Upper lobe of right lung (tissue), 1 donor: Measurements from ENCODE around the gene LPIN2. TPM values are rescaled to one million over a fixed set of nuclear protein-coding genes. Genes with fewer than 3 reads are reported as not detected.

ENCODE experiments used
- ATAC-seq: fragments of 200-7000 bp; cut with Tn5 transposase; one replicate; pipeline ENCODE4 v1.9.1; 2020; ENCODE audit warnings: mild to moderate bottlenecking, moderate library complexity
- DNase-seq: peaks from one replicate; pipeline ENCODE4 v3.0.0-alpha.2; 2020
- H3K27ac ChIP-seq: fragments of 200-600 bp; one replicate; pipeline ENCODE4 v1.8.0; 2022
- H3K27me3 ChIP-seq: fragments of 200-600 bp; one replicate; pipeline ENCODE4 v1.8.0; 2022; ENCODE audit warnings: mild to moderate bottlenecking
- H3K36me3 ChIP-seq: fragments of 200-600 bp; one replicate; pipeline ENCODE4 v1.8.0; 2022
- H3K4me1 ChIP-seq: fragments of 200-600 bp; one replicate; pipeline ENCODE4 v1.8.0; 2022
- H3K4me3 ChIP-seq: fragments of 200-600 bp; one replicate; pipeline ENCODE4 v1.8.0; 2022; ENCODE audit warnings: mild to moderate bottlenecking
- H3K9me3 ChIP-seq: fragments of 200-600 bp; one replicate; pipeline ENCODE4 v1.8.0; 2022
- intact Hi-C: fragments of 100-400 bp; cut with DNase I; formaldehyde crosslinking; loops from one replicate; pipeline ENCODE4 v1.11.0; 2022
- total RNA-seq: library from RNA; stranded (reverse); fragmentation: NEBNext Ultra II Directional; extraction: Animal tissue kit (Norgen Biotek cat#: 25700); gene quantifications from one replicate; pipeline ENCODE4 v1.2.1, GENCODE V29; 2021
- TF ChIP-seq, protein P1 (sequence below): fragments of 200-600 bp; IDR thresholded peaks from one replicate; pipeline ENCODE4 v1.8.0; 2022; ENCODE audit warnings: antibody characterized with exemption
- donor health status: DM: no; HTN: yes; CAD: no; lungs with severe emphysema.

Gene LPIN2
- total RNA-seq, 1 donor from 2014 or later = 50.7 TPM

DNA sequence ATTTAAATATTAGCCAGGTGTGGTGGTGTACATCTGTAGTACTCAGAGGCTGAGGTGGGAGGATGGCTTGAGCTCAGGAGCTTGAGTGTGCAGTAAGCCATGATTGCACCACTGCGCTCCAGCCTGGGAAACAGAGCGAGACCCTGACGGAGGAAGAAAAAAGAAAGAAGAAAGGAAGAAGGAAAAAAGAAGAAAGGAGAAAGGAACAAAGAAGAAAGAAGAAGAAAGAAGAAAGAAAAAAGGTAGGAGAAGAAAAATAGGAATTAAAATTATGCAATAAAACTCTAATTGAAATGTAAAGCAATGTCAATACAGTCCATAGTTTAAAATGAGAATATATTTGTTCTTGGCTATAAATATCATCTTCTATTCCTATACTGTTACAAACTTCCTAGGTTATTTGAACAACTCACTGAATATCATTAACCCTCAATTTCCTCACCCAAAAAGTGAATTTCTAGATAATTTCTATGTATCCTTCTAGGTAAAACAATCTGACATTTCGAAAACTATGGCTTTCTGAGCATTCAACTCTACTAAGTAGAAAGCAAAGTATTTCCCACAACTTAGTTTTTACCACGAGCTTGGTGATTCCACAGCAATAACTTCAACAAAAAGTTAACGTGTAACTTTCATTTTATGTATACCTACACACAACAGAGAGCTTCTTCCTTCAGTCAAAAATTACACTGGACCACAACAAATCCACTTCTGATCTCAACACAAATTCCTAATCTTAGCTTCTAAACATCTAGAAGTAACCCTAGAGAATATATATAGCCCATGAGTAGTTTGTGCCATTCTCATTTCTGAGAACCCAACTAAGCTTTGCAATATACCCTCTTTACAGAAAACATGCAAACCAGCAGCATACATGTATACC, 19.7 kb downstream of the LPIN2 start:
- H3K27ac ChIP-seq = no peak overlapping the region
- H3K9me3 ChIP-seq = no peaks in the 10 kb centered on the region
- TF ChIP-seq, protein P1, sequence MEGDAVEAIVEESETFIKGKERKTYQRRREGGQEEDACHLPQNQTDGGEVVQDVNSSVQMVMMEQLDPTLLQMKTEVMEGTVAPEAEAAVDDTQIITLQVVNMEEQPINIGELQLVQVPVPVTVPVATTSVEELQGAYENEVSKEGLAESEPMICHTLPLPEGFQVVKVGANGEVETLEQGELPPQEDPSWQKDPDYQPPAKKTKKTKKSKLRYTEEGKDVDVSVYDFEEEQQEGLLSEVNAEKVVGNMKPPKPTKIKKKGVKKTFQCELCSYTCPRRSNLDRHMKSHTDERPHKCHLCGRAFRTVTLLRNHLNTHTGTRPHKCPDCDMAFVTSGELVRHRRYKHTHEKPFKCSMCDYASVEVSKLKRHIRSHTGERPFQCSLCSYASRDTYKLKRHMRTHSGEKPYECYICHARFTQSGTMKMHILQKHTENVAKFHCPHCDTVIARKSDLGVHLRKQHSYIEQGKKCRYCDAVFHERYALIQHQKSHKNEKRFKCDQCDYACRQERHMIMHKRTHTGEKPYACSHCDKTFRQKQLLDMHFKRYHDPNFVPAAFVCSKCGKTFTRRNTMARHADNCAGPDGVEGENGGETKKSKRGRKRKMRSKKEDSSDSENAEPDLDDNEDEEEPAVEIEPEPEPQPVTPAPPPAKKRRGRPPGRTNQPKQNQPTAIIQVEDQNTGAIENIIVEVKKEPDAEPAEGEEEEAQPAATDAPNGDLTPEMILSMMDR = no peak
- intact Hi-C loops = no loop called here
- H3K36me3 ChIP-seq = no peaks in the 10 kb centered on the region
- peaks cover 22% of the 10 kb centered on the region for H3K4me1 ChIP-seq
- H3K4me3 ChIP-seq = no peak overlapping the region
- H3K27me3 ChIP-seq = no peaks in the 10 kb centered on the region
- DNase-seq (no peak), ATAC-seq (no peak)

DNA sequence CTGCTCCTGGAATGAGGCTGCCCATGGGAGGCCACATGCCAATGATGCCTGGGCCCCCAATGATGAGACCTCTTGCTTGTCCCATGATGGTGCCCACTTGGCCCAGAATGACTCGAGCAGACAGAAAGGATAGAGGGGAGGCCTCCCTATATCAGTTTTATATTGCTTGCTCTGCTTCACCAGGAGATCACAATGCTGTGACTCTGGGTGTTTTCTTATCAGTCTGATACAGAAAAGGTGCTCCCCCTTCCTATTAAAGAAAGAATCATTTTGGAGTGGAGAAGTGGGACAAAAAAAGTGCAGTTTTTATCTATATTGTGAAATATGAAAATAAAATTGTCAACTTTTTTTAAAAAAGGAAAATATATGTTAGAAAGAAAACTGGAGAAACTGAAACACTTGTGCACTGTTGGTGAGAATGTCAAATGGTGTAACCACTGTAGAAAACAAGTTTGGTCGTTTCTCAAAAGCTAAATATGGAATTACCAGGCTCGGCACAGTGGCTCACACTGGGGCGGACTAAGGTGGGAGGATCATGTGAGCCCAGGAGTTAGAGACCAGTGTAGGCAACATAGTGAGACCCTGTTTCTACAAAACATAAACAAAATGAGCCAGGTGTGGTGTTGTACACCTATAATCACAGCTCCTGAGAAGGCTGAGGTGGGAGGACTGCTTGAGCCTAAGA, 21.8 kb downstream of the LPIN2 start:
- TF ChIP-seq, protein P1 = no peak
- H3K27ac ChIP-seq = no peak overlapping the region
- intact Hi-C loops = no loop called here
- no peaks in the 10 kb centered on the region for H3K9me3 ChIP-seq
- H3K4me1 ChIP-seq = peaks cover 13% of the 10 kb centered on the region
- ATAC-seq (no peak), DNase-seq (no peak)
- H3K36me3 ChIP-seq = no peaks in the 10 kb centered on the region
- no peaks in the 10 kb centered on the region for H3K27me3 ChIP-seq
- H3K4me3 ChIP-seq = no peak overlapping the region

DNA sequence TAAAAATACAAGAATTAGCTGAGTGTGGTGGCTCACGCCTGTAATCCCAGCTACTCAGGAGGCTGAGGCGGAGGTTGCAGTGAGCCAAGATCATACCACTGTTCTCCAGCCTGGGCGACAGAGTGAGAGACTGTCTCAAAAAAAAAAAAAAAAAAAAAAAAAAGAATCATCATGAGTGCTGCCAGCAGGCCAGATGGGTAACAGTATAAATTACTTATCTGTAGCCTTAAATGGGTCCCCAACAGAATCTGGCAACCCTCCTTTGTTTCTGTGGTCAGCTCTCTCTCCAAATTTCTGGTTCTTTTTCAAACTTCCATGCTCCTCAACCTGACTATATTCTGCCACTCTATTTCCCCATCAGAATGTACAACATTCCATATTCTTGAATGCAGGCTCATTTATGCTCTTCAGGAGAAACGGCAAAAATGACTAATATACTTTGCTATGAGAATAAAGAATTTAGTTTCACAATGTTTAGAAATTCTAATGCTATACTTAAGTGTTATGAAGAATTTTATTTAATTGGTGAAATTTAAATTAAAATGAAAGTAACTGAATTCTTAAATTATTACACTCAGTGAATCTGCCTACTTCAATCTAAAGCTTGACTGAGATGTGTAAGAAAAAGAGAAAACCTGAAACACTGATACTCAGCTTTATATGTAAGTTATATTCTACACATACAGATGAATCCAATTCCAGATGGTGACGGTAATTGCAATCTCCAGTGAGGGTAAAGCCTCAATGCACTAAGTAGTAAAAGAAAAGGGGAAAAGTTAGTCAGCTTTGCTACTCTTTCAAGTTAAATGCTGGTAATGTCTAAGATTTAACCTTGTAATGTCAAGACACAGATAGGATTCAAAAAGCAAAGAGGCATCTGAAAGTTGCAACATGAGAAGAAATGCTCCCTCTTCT, 24.8 kb downstream of the LPIN2 start:
- Histone ChIP-seq H3K27ac (no peak overlapping the region), H3K27me3 (no peaks in the 10 kb centered on the region), H3K9me3 (no peaks in the 10 kb centered on the region), H3K36me3 (no peaks in the 10 kb centered on the region), H3K4me3 (no peak overlapping the region), H3K4me1 (peaks cover 8% of the 10 kb centered on the region)
- intact Hi-C loops = no loop called here
- ATAC-seq = no peak
- TF ChIP-seq, protein P1 = no peak
- no peak for DNase-seq

DNA sequence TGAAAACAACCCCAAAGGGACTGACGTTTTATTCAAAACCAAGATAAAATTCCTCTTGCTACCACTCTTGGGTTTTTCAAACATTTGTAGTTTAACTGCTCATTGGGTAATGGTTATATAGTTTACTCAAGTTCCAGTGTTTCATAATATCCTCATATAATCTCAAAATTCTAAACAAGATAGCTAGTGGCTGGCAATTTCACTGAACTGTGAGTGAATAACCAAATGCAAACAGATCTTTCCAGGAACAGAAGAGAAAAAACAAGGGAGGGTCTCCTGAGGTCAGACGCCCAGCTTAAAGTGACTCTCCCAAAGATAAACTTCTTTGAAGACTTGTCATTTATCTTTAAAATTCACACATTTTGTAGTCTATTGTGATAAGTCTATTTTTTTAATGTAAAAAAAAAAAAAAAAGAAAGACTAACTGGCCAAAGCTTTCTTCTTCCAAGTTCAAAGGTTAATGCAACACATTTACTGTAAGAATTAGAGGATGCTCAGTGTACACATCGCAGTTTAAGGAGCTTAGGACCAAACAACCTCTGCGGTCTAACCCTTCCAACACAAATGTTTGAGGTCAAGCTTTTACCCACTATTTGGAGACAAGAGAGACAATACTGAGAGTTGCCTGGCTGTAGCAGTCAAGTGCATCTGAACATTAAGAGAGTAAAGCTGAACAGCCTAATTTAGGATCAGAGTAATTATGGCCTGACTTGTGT, 26.6 kb downstream of the LPIN2 start:
- intact Hi-C loops = no loop called here
- DNase-seq (no peak), ATAC-seq (peak; percentile 13)
- H3K27ac ChIP-seq = no peak overlapping the region
- H3K27me3 ChIP-seq = no peaks in the 10 kb centered on the region
- peaks cover 26% of the 10 kb centered on the region for H3K4me1 ChIP-seq
- no peak overlapping the region for H3K4me3 ChIP-seq
- H3K36me3 ChIP-seq = no peaks in the 10 kb centered on the region
- H3K9me3 ChIP-seq = no peaks in the 10 kb centered on the region
- TF ChIP-seq, protein P1 = no peak

DNA sequence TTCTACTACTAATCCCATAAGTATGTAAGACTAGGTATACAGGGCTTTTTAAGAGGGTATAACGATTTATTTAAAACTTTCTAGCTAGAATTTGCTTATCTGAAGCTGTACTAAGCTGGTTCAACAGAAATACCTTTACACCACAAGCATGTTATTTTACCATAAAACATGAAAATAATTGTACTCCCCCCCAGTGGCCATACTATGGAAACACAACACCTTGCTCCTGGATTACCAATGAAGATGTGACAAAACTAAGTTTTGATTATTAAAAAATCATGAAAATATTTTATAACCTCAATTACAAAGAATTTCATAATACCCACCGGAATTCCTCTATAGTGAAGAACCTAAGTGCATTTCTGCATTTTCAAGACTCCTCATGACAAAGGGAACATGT, 27.3 kb downstream of the LPIN2 start:
- TF ChIP-seq, protein P1 = peak; percentile 61
- no peaks in the 10 kb centered on the region for H3K36me3 ChIP-seq
- H3K27me3 ChIP-seq = no peaks in the 10 kb centered on the region
- ATAC-seq (peak; percentile 59), DNase-seq (no peak)
- no peaks in the 10 kb centered on the region for H3K9me3 ChIP-seq
- no peak overlapping the region for H3K27ac ChIP-seq
- peaks cover 33% of the 10 kb centered on the region for H3K4me1 ChIP-seq
- intact Hi-C loops = no loop called here
- H3K4me3 ChIP-seq = no peak overlapping the region
